Suprapubic skin (tissue), 4 donors: Measurements from ENCODE around the gene LRMDA.

Source experiments
- CTCF ChIP-seq, 2 donors: fragments of 200-600 bp in 1 of 2; fragments of 450-650 bp in 1 of 2; sonication (generic) in 1 of 2; IDR thresholded peaks; one replicate each; pipeline ENCODE4 v1.5.1; 2016 to 2019; ENCODE audit warnings: antibody characterized with exemption in 2 of 2, mild to moderate bottlenecking in 1 of 2, moderate library complexity in 1 of 2
- POLR2A ChIP-seq, 2 donors: fragments of 450-650 bp; IDR thresholded peaks; one replicate each; pipeline ENCODE4 v1.6.1; 2017; ENCODE audit warnings: antibody characterized with exemption in 2 of 2, mild to moderate bottlenecking in 2 of 2, moderate library complexity in 2 of 2
- POLR2AphosphoS5 ChIP-seq, 3 donors: sonication (generic); formaldehyde crosslinking; IDR thresholded peaks; one replicate each; pipeline ENCODE4 v1.6.1; 2017; ENCODE audit warnings: antibody characterized with exemption in 3 of 3

GRCh38 chr10:75632805-75633462, 201.5 kb downstream of the LRMDA start:
- TF ChIP-seq POLR2A (IDR thresholded peaks at IDR 0.05) (no peak), CTCF (IDR thresholded peaks at IDR 0.05) (no peak), POLR2AphosphoS5 (IDR thresholded peaks at IDR 0.05) (no peak)
